ENCODE results near the gene E2F2. TPM values are rescaled to one million over a fixed set of nuclear protein-coding genes. Genes with fewer than 3 reads are reported as not detected.
A peak's percentile ranks its signal among the peaks of the same experiment; 100 is the strongest.

E2F2 gene
- total RNA-seq, 1 experiment from 2014 or later: 5.1 TPM

DNA sequence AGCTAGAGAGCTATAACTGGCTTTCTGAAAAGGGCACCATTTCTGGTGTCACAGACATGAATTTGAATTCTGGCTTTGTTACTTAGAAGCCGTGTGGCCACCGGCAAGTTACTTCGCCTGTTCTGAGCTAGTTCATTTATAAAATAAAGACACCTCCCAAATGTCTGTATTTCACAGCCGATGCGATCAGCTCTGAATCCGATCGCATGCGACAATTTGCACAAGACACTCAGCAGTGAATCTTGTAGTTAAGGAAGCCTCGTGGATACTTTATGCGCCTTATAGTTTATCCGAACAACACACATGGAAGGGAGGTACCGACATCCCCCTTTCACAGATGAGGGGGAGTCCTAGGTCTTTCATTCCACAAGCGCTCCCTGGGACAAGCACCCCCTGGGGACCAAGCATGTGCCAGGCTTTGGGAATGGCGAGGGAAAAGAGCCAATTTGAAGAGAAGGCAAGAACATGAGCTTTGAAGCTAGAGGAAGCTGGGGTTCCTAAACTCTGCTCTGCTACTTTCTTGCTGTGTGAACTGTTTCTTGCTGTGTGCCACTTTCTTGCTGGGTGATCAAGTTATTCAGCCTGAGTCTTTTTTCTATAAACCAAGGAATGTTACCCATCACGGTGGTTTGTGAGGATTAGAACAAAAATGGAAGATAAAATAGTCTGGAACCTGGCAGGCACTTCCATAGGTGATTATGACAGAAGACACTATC is 24.4 kb upstream of the E2F2 start:
- H3K27me3 ChIP-seq (ENCODE audit: insufficient read depth, low read length): no peaks in the 10 kb centered on the region
- no peak overlapping the region for H3K56ac ChIP-seq (ENCODE audit: insufficient read length, low read depth, low read length)
- Mint-ChIP-seq H3K9me3 (no peaks in the 10 kb centered on the region; a peak in 1 of 5 replicates), H3K4me1 (peaks cover 64 to 73% of the 10 kb centered on the region in 2 experiments), H3K4me3 (peak overlapping the region; percentile 86 to 91), H3K36me3 (ENCODE audit: insufficient read depth in 1 of 3, low read depth in 3 of 3) (peaks cover 11 to 20% (median 13%) of the 10 kb centered on the region in 3 experiments; a peak in 6 of 7 replicates), H3K27me3 (ENCODE audit: low read depth) (peaks cover 39% of the 10 kb centered on the region), H3K27ac (peak overlapping the region; percentile 94 to 99 (median 97))
- H3K18ac ChIP-seq (ENCODE audit: insufficient read length, low read depth, low read length): no peak overlapping the region
- no peak overlapping the region for H2BK12ac ChIP-seq (ENCODE audit: insufficient read length, low read depth, low read length)
- TF ChIP-seq, protein P1, sequence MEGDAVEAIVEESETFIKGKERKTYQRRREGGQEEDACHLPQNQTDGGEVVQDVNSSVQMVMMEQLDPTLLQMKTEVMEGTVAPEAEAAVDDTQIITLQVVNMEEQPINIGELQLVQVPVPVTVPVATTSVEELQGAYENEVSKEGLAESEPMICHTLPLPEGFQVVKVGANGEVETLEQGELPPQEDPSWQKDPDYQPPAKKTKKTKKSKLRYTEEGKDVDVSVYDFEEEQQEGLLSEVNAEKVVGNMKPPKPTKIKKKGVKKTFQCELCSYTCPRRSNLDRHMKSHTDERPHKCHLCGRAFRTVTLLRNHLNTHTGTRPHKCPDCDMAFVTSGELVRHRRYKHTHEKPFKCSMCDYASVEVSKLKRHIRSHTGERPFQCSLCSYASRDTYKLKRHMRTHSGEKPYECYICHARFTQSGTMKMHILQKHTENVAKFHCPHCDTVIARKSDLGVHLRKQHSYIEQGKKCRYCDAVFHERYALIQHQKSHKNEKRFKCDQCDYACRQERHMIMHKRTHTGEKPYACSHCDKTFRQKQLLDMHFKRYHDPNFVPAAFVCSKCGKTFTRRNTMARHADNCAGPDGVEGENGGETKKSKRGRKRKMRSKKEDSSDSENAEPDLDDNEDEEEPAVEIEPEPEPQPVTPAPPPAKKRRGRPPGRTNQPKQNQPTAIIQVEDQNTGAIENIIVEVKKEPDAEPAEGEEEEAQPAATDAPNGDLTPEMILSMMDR (conservative IDR thresholded peaks at IDR 0.05): no peak; the same call in 2 of the 3 replicates
- WGBS (ENCODE audit: extremely low coverage, insufficient read length, low lambda C conversion rate): no CpG with 5 or more reads among the region's 15 CpGs
- no peaks in the 10 kb centered on the region for H3K79me1 ChIP-seq (ENCODE audit: insufficient read depth, low read depth, low read length, poor library complexity, severe bottlenecking)
- no peak overlapping the region for H3K23ac ChIP-seq (ENCODE audit: insufficient read length, low read depth, low read length)
- no peak overlapping the region for H2BK120ac ChIP-seq (ENCODE audit: low read depth, low read length, poor library complexity, severe bottlenecking)
- no peak overlapping the region for H4K5ac ChIP-seq (ENCODE audit: insufficient read length, low read depth, low read length)
- peak; percentile 57 for DNase-seq
- H2AK5ac ChIP-seq (ENCODE audit: insufficient read length, low read length): no peak overlapping the region
- H4K91ac ChIP-seq (ENCODE audit: insufficient read length, low read depth, low read length): no peak overlapping the region
- H3K79me2 ChIP-seq (ENCODE audit: insufficient read depth, low read length): peaks cover 7% of the 10 kb centered on the region; the same call in 1 of the 2 replicates
- H3K4ac ChIP-seq (ENCODE audit: low read depth, low read length): no peak overlapping the region; the same call in 1 of the 2 replicates
- peaks cover 5% of the 10 kb centered on the region; the same call in 1 of the 2 replicates for H3K4me1 ChIP-seq (ENCODE audit: insufficient read depth, low read length)
- H2AFZ ChIP-seq (ENCODE audit: low read length): no peak overlapping the region
- H3K23me2 ChIP-seq (ENCODE audit: insufficient read length, low read depth, low read length, poor library complexity, severe bottlenecking): peaks cover 29% of the 10 kb centered on the region
- H3K9ac ChIP-seq (ENCODE audit: extremely low read depth, insufficient read length, low read length): peak overlapping the region; percentile 64
- H3K9me3 ChIP-seq (ENCODE audit: control insufficient read depth, low read depth, low read length): no peaks in the 10 kb centered on the region
- no peak overlapping the region for H2BK15ac ChIP-seq (ENCODE audit: low read depth, low read length)
- 0 out of 2 replicates have a peak overlapping the region, but pooled peaks have one; percentile 31 for H3K14ac ChIP-seq (ENCODE audit: insufficient read depth, low read length)
- H3K4me2 ChIP-seq (ENCODE audit: insufficient read depth, insufficient read length, low read length): peak overlapping the region; percentile 49
- H3K27ac ChIP-seq (ENCODE audit: insufficient read length, low read depth, low read length): peak overlapping the region; percentile 54
- H4K20me1 ChIP-seq (ENCODE audit: control insufficient read depth, insufficient read depth, insufficient read length): no peaks in the 10 kb centered on the region
- no peak overlapping the region for H4K8ac ChIP-seq (replicated peaks; ENCODE audit: insufficient read length, low read depth, low read length)
- H2BK20ac ChIP-seq (ENCODE audit: low read depth, low read length, poor library complexity, severe bottlenecking): no peak overlapping the region
- no peak overlapping the region for H3T11ph ChIP-seq (ENCODE audit: low read length)
- no peak overlapping the region for H2BK5ac ChIP-seq (ENCODE audit: insufficient read length, low read length)
